Activated CD4-positive, alpha-beta T cell treated with anti-CD3 and anti-CD28 coated beads for 36 hours (primary cell): Measurements from ENCODE around the gene MPDZ. TPM values are rescaled to one million over a fixed set of nuclear protein-coding genes. Genes with fewer than 3 reads are reported as not detected.
"Not testable (repeated sequence)": the region's sequence is repeated elsewhere in the genome, so short reads cannot be mapped to it uniquely, and the experiment has no call there.

ENCODE experiments used
- ATAC-seq: fragments of 200-7000 bp; cut with Tn5 transposase; one replicate; pipeline ENCODE4 v1.10.0; 2021; ENCODE audit warnings: mild to moderate bottlenecking, moderate library complexity
- CTCF ChIA-PET: fragments of 350-600 bp; sonication (Branson Sonifier 250); formaldehyde crosslinking; loops from one replicate; lab custom pipeline; 2021; ENCODE audit warnings: antibody characterized with exemption; lab: Charles Lee
- POLR2A ChIA-PET: fragments of 350-600 bp; sonication (Branson Sonifier 250); formaldehyde crosslinking; loops from one replicate; lab custom pipeline; 2021; ENCODE audit warnings: antibody characterized with exemption, inconsistent platforms; lab: Charles Lee
- DNase-seq: peaks from one replicate; pipeline ENCODE4 v3.0.0-alpha.2; 2020
- H3K27ac Mint-ChIP-seq: one replicate; pipeline ENCODE4 v1.8.0; 2021; ENCODE audit warnings: mixed read lengths
- H3K27me3 Mint-ChIP-seq: one replicate; pipeline ENCODE4 v1.8.0; 2021; ENCODE audit warnings: mixed read lengths
- H3K36me3 Mint-ChIP-seq: one replicate; pipeline ENCODE4 v1.8.0; 2021; ENCODE audit warnings: low read depth, mixed read lengths
- H3K4me1 Mint-ChIP-seq: one replicate; pipeline ENCODE4 v1.8.0; 2021; ENCODE audit warnings: mixed read lengths
- H3K4me3 Mint-ChIP-seq: one replicate; pipeline ENCODE4 v1.8.0; 2021; ENCODE audit warnings: mild to moderate bottlenecking, moderate library complexity, mixed read lengths
- H3K9me3 Mint-ChIP-seq: one replicate; pipeline ENCODE4 v1.8.0; 2021; ENCODE audit warnings: low read depth, mixed read lengths
- intact Hi-C, 2 experiments: fragments of 100-400 bp; cut with DNase I in 1 of 2; cut with micrococcal nuclease in 1 of 2; formaldehyde crosslinking; loops; one replicate each; pipeline versions ENCODE4 v1.14.2 to v1.15.1; 2022 to 2024; cut with DNase I, micrococcal nuclease
- total RNA-seq, 2 experiments: library from RNA; stranded (reverse); gene quantifications; one replicate each; pipeline ENCODE4 v1.2.3, GENCODE V29; 2021

MPDZ gene
- total RNA-seq, 2 experiments from 2014 or later: not detected

DNA sequence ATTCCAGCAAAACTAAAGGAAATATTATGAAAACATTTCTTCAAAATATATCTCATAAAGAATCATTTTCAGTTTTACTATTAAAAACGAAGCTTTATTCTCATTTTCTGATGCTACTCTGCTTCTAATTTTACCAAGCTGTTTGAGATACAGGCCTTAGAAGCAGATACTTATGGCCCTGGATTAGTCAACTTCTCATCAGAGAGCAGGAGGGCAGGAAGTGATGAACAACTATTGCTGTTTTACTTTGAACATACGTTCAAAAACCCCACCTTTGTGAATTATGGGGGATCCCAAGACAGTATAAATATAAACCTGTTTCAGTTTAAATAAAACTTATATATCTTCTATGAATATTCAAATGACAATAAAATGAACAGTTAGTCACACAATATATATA is 16.0 kb downstream of the MPDZ start:
- peaks cover 2% of the 10 kb centered on the region for H3K9me3 Mint-ChIP-seq
- intact Hi-C loops: no loop called here
- CTCF ChIA-PET: no interaction called here
- ATAC-seq: no peak
- H3K36me3 Mint-ChIP-seq: no peaks in the 10 kb centered on the region
- DNase-seq: no peak
- no peaks in the 10 kb centered on the region for H3K4me1 Mint-ChIP-seq
- H3K4me3 Mint-ChIP-seq: no peak overlapping the region
- no peaks in the 10 kb centered on the region for H3K27me3 Mint-ChIP-seq
- POLR2A ChIA-PET: no interaction called here
- H3K27ac Mint-ChIP-seq: no peak overlapping the region

DNA sequence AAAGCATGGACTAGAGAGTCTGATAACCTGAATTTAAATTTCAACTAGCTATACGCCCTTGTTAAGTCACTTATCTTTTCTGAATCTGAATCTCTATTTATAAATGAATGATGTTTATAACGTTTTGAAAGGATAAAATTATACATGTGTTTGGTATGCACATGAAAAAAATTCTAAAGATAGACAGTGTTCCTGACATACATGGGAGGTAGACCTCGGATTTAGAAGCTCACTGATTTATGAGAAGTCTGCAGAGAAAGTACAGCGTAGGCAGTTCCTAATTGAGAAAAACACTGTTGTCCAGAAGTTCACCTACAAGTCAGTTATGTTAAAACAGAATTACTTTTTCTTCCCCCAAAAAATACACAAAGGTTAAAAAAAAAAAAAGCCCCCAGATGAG is 26.6 kb downstream of the MPDZ start:
- POLR2A ChIA-PET: no interaction called here
- H3K27ac Mint-ChIP-seq: no peak overlapping the region
- no peak for ATAC-seq
- CTCF ChIA-PET: no interaction called here
- H3K9me3 Mint-ChIP-seq: peaks cover 10% of the 10 kb centered on the region
- H3K4me1 Mint-ChIP-seq: no peaks in the 10 kb centered on the region
- no peaks in the 10 kb centered on the region for H3K27me3 Mint-ChIP-seq
- H3K4me3 Mint-ChIP-seq: no peak overlapping the region
- no peaks in the 10 kb centered on the region for H3K36me3 Mint-ChIP-seq
- no peak for DNase-seq
- intact Hi-C loops: no loop called here

DNA sequence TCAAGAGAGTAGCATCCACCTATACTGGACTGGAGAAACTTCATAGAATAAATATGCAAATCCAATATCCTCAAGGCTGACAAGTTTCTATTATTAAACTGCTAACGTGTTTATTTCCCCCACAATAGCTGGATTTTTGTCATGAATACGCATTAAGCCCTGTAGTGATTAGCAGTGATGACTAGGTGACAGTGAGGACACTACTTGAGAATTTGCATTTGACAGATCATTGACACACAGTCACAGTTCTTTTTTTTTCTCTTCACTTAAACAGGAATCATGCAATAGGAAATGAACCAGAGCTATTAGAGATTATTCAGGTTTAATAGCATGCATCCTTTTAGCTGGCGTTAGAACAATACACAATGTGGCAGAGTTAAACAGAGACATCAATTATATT is 35.3 kb downstream of the MPDZ start:
- ChIA-PET POLR2A (no interaction called here), CTCF (no interaction called here)
- Mint-ChIP-seq H3K4me3 (no peak overlapping the region), H3K4me1 (no peaks in the 10 kb centered on the region), H3K9me3 (peaks cover 3% of the 10 kb centered on the region), H3K27ac (no peak overlapping the region), H3K27me3 (no peaks in the 10 kb centered on the region), H3K36me3 (no peaks in the 10 kb centered on the region)
- DNase-seq (no peak), ATAC-seq (no peak)
- intact Hi-C loops: no loop called here

DNA sequence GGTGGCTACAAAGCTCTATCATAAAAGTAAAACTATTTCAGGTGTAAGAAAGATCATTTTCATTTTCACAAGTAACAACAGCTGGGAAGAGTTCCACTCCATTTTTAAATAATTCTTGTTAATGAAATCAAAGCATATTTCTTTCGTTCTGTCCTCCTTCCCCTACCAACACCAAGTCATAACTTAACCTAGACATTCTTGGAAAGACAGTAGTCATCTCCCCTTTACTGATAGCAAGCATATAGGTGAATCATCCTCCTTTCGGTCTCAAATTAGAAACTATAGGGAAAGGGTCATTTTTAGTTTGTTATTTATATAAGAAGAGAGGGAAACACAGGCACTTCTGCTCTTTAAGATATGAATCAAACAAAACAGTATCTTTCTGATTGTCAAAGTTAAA is 38.2 kb downstream of the MPDZ start:
- ChIA-PET POLR2A (no interaction called here), CTCF (no interaction called here)
- no peaks in the 10 kb centered on the region for H3K36me3 Mint-ChIP-seq
- H3K27ac Mint-ChIP-seq: no peak overlapping the region
- intact Hi-C loops: no loop called here
- no peak overlapping the region for H3K4me3 Mint-ChIP-seq
- no peak for DNase-seq
- no peak for ATAC-seq
- H3K4me1 Mint-ChIP-seq: no peaks in the 10 kb centered on the region
- peaks cover 2% of the 10 kb centered on the region for H3K9me3 Mint-ChIP-seq
- no peaks in the 10 kb centered on the region for H3K27me3 Mint-ChIP-seq

DNA sequence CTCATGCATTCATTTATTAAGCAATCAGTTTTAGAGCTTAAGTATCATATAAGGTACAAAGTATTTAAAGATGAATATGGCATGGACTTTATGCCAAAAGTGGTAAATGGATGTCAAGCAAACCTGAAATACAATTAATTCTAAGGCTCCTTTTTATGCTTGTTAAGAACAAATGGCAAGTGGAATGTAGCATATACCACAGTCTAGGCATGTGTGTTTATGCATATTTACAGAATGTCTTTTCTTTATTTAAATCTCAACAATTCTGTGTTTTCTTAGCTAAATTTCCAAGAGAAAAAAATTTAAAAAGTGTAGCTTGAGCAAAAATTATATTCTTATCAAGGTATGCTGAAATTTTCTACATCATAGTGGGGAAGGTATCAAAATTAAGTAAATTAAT is 39.8 kb downstream of the MPDZ start:
- Mint-ChIP-seq H3K4me1 (no peaks in the 10 kb centered on the region), H3K9me3 (peaks cover 2% of the 10 kb centered on the region), H3K27ac (no peak overlapping the region), H3K4me3 (no peak overlapping the region), H3K27me3 (no peaks in the 10 kb centered on the region), H3K36me3 (no peaks in the 10 kb centered on the region)
- intact Hi-C loops: no loop called here
- ATAC-seq (no peak), DNase-seq (no peak)
- ChIA-PET POLR2A (no interaction called here), CTCF (no interaction called here)

DNA sequence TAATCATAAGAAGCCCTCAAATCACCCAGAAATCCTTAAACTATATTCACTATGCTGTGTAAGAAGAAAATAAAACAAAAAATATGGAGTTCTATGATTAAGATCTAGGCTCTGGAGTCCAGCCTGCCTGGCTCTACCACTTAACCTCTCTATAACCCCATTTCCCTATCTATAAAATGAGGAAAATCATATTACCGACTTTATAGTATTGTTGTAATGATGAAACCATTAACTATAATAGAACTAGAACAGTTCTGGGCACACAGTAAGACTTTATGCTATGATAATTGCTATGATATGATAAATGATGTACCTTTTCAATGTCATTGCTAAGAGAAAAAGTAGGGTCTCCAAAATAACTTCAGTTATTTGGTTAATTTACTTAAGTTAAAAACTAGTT is 40.3 kb downstream of the MPDZ start:
- Mint-ChIP-seq H3K27ac (no peak overlapping the region), H3K4me1 (no peaks in the 10 kb centered on the region), H3K9me3 (peaks cover 2% of the 10 kb centered on the region), H3K4me3 (no peak overlapping the region), H3K36me3 (no peaks in the 10 kb centered on the region), H3K27me3 (no peaks in the 10 kb centered on the region)
- ATAC-seq (no peak), DNase-seq (no peak)
- CTCF ChIA-PET: no interaction called here
- POLR2A ChIA-PET: no interaction called here
- intact Hi-C loops: no loop called here

DNA sequence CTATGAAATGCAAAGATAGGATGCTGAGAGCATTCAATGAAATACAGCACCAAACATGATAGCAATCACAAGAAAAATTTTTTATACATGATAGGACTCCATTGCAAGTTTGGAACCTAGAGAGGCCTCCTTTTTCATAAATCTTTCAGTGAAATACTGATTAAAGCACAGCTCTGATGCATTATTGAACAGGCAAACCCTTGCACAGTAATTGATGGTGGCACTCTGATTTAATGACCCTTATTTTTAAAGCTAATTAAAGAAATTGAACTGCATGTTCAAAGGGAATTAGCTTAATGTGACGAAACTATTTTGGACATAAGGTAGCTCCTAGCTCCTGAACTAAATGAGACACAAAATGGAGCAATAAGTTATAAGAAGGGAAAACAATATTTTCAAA is 44.6 kb downstream of the MPDZ start:
- POLR2A ChIA-PET: no interaction called here

DNA sequence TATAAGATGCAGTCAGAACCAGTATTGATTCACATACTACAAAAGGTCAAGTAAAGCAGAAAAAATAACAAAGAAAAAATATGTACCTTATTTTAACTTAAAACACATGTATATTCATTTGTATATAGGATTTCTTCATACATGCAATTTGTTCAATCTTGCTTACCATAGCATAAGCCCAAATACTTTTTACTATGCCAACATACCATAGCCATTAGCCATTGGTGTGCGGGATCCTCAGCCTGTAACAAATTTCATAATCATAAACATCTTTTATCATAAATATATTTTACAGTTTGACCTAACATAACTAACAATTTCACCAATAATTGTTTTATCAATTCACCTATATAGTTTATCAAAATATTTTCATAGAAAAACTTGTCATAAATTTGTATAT is 51.1 kb downstream of the MPDZ start:
- Mint-ChIP-seq H3K9me3 (peaks cover 5% of the 10 kb centered on the region), H3K27ac (no peak overlapping the region), H3K4me3 (no peak overlapping the region), H3K4me1 (no peaks in the 10 kb centered on the region), H3K36me3 (no peaks in the 10 kb centered on the region), H3K27me3 (no peaks in the 10 kb centered on the region)
- no peak for ATAC-seq
- ChIA-PET POLR2A (no interaction called here), CTCF (no interaction called here)
- no peak for DNase-seq
- intact Hi-C loops: no loop called here

More for the DNA sequence above, 44.6 kb downstream of the MPDZ start:
- Mint-ChIP-seq H3K4me1 (no peaks in the 10 kb centered on the region), H3K36me3 (no peaks in the 10 kb centered on the region), H3K27me3 (no peaks in the 10 kb centered on the region), H3K27ac (no peak overlapping the region), H3K4me3 (no peak overlapping the region), H3K9me3 (peaks cover 4% of the 10 kb centered on the region)
- ATAC-seq (no peak), DNase-seq (no peak)
- CTCF ChIA-PET: interaction anchor here (0.9 kb wide), 1 partner anchor 17 kb away, joined by 3 read pairs; no protein-coding TSS in a partner anchor
- intact Hi-C loops: no loop called here

DNA sequence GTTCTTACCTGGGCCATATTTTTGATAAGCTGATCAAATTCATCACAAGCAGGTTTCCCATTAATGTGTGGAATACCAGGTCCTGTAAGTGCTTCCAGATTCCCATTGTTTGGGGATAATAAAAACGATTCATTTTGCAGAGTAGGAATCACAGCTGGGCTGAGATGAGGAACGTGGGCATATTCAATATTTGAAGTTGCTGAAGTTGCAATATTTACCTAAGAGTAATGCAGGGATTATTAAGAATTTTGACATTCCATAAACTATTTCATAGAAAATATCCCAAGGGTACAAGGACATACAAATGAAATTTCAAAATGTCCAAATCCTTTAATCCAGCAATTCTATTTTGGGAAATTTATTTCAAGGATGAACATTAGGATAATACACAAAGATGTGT is 55.1 kb downstream of the MPDZ start:
- Mint-ChIP-seq H3K27ac (no peak overlapping the region), H3K4me3 (no peak overlapping the region), H3K9me3 (peaks cover 3% of the 10 kb centered on the region), H3K4me1 (no peaks in the 10 kb centered on the region), H3K36me3 (no peaks in the 10 kb centered on the region), H3K27me3 (no peaks in the 10 kb centered on the region)
- POLR2A ChIA-PET: no interaction called here
- intact Hi-C loops: no loop called here
- ATAC-seq: no peak
- CTCF ChIA-PET: interaction anchor here (0.7 kb wide), 1 partner anchor 840 kb away, joined by 3 read pairs; no protein-coding TSS in a partner anchor
- DNase-seq: no peak

DNA sequence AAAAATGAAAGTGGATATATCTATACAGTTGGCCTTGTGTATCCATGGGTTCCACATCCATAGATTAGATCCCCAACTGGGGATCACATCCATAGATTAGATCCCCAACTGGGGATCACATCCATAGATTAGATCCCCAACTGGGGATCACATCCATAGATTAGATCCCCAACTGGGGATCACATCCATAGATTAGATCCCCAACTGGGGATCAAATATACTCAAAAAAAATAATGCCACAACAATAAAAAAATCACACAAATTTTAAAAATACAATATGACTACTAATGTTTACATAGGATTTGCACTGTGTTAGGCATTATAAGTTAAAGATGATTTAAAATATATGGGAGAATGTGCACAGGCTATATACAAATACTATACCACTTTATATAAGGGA is 56.8 kb downstream of the MPDZ start:
- H3K27ac Mint-ChIP-seq, H3K4me1 Mint-ChIP-seq, intact Hi-C loops, H3K36me3 Mint-ChIP-seq, H3K27me3 Mint-ChIP-seq, POLR2A ChIA-PET, H3K4me3 Mint-ChIP-seq, H3K9me3 Mint-ChIP-seq, DNase-seq, ATAC-seq: not testable (repeated sequence)
- CTCF ChIA-PET: interaction anchor here (1.0 kb wide), 1 partner anchor 15 kb away, joined by 4 read pairs; no protein-coding TSS in a partner anchor

DNA sequence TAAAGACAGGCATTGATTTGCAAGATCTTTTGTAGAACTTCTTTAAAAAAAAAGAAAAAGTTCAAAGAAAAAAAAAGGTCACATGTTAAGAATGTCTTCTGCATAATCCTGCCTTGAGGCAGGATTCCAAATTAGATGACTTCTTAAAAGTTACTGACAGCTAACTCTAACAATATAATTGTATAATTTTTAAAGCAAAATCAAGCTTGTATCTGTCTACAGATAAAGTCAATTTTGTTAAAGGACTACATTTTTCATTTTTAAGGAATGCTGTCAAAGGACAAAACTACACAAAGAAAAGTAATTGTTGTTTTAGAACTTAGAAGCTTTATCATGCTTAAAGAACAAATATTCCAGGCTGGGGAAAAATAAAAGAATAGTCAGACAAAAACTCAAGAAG is 57.8 kb downstream of the MPDZ start:
- no peak overlapping the region for H3K27ac Mint-ChIP-seq
- intact Hi-C loops: no loop called here
- no peak overlapping the region for H3K4me3 Mint-ChIP-seq
- H3K27me3 Mint-ChIP-seq: no peaks in the 10 kb centered on the region
- no peak for ATAC-seq
- H3K4me1 Mint-ChIP-seq: no peaks in the 10 kb centered on the region
- H3K36me3 Mint-ChIP-seq: no peaks in the 10 kb centered on the region
- POLR2A ChIA-PET: no interaction called here
- DNase-seq: no peak
- peaks cover 3% of the 10 kb centered on the region for H3K9me3 Mint-ChIP-seq
- CTCF ChIA-PET: interaction anchor here (1.0 kb wide), 1 partner anchor 16 kb away, joined by 4 read pairs; no protein-coding TSS in a partner anchor

DNA sequence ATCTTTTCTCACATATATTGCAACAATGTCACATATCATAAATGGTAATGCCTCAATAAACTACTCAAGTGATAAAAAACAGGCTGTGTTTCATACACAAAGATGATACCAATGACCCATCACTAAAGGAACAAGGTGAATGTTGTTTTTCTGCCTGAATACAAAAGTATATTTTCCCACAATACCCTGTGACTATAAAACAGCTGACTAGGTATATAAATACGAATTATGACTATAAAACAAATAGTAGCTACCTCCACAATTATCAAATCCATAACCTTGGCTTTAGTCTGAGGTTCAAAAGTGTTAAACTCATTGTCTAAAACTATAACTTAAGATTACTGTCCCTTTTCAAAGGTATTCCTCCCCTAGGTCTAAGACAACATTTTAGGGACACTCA is 58.7 kb downstream of the MPDZ start:
- Mint-ChIP-seq H3K4me1 (no peaks in the 10 kb centered on the region), H3K36me3 (no peaks in the 10 kb centered on the region), H3K9me3 (no peaks in the 10 kb centered on the region), H3K27me3 (no peaks in the 10 kb centered on the region), H3K27ac (no peak overlapping the region), H3K4me3 (no peak overlapping the region)
- intact Hi-C loops: no loop called here
- DNase-seq: no peak
- CTCF ChIA-PET: no interaction called here
- no peak for ATAC-seq
- POLR2A ChIA-PET: no interaction called here
